Adrenal gland (tissue), 12 donors: ENCODE results near the gene GRB14. TPM values are rescaled to one million over a fixed set of nuclear protein-coding genes. Genes with fewer than 3 reads are reported as not detected.

ENCODE experiments used
- DNase-seq, 7 donors: peaks; one replicate each; pipeline ENCODE4 v3.0.0-alpha.2; 2019 to 2020
- H3K27ac ChIP-seq, 5 donors: fragments of 200-600 bp; sonication (generic) in 4 of 5; 1 replicate in 3 of 5; 2 replicates in 2 of 5; pipeline versions ENCODE4 v1.5.1 to v1.8.0; 2016 to 2020; ENCODE audit warnings: mild to moderate bottlenecking in 1 of 5
- H3K27me3 ChIP-seq: fragments of 200-600 bp; 2 replicates; pipeline ENCODE4 v1.8.0; 2021
- H3K36me3 ChIP-seq, 2 donors: fragments of 200-600 bp; replicated peaks in 1 of 2; 1 replicate in 1 of 2; 2 replicates in 1 of 2; pipeline versions ENCODE4 v1.5.1 to v1.8.0; 2018 to 2022
- H3K4me1 ChIP-seq, 2 donors: fragments of 200-600 bp; replicated peaks in 1 of 2; 1 replicate in 1 of 2; 2 replicates in 1 of 2; pipeline versions ENCODE4 v1.5.1 to v1.8.0; 2018 to 2021
- H3K4me3 ChIP-seq, 4 donors: fragments of 200-600 bp; sonication (generic) in 3 of 4; one replicate each; pipeline ENCODE4 v1.5.1; 2016 to 2018
- H3K9me3 ChIP-seq, 3 donors: fragments of 200-600 bp; sonication (generic) in 1 of 3; replicated peaks in 1 of 3; 1 replicate in 2 of 3; 2 replicates in 1 of 3; pipeline versions ENCODE4 v1.5.1 to v1.8.0; 2016 to 2021
- CTCF ChIP-seq, 6 experiments: fragments of 450-650 bp in 4 of 6; fragments of 200-600 bp in 2 of 6; sonication (generic) in 1 of 6; IDR thresholded peaks; 1 replicate in 5 of 6; 2 replicates in 1 of 6; pipeline versions ENCODE4 v1.5.1 to v1.8.0; 2016 to 2021; ENCODE audit warnings: antibody characterized with exemption in 6 of 6, mild to moderate bottlenecking in 2 of 6, moderate library complexity in 1 of 6
- POLR2A ChIP-seq, 2 donors: fragments of 450-650 bp; IDR thresholded peaks; one replicate each; pipeline ENCODE4 v1.6.1; 2017; ENCODE audit warnings: antibody characterized with exemption in 2 of 2, mild to moderate bottlenecking in 2 of 2, moderate library complexity in 1 of 2
- WGBS, 4 donors: extraction: QIAGEN DNeasy Blood & Tissue Kit in 2 of 4; methylation state at CpG; one replicate each; pipeline versions ENCODE4 v1.1.5 to v1.1.7; 2013 to 2017; 5-methylcytosine and 5-hydroxymethylcytosine counted together
- intact Hi-C, 2 donors: fragments of 100-400 bp; cut with DNase I; formaldehyde crosslinking; loops; one replicate each; pipeline versions ENCODE4 v1.14.1 to v1.15.0; 2022 to 2023
- polyA plus RNA-seq, 3 donors: library from polyadenylated mRNA; stranded (reverse); fragments of 200-250 nt in 2 of 3; fragments of 350-450 nt in 1 of 3; fragmentation: Illumina TruSeq in 1 of 3; extraction: RNeasy Lipid Tissue Mini Kit (QIAGEN cat#74804) in 1 of 3; gene quantifications; one replicate each; pipeline ENCODE4 v1.2.3, GENCODE V29; 2013 to 2014
- total RNA-seq, 9 donors: library from RNA; depleted of rRNA in 4 of 9; stranded (reverse); fragments of >200 nt in 4 of 9; fragments of 120-200 nt in 1 of 9; fragmentation: NEBNext Ultra II Directional in 1 of 9; extraction: Animal tissue kit (Norgen Biotek cat#: 25700) in 1 of 9; gene quantifications; one replicate each; pipeline versions ENCODE4 v1.1.0 to v1.2.4, GENCODE V29; 2013 to 2023
- donor health status: healthy with polysubstance abuse.
- donor health status: Bipolar disorder and iron deficiency.
- donor health status: DM: yes; HTN: yes; CAD: no.
- donor health status: DM: no; HTN: no; CAD: no.
- donor health status: DM: no; HTN: no; CAD: no.
- donor health status: DM: yes; HTN: yes; CAD: no.

The GRB14 gene
- total and polyA plus RNA-seq, 12 donors: 4.8 to 280 (median 40.7) TPM

DNA sequence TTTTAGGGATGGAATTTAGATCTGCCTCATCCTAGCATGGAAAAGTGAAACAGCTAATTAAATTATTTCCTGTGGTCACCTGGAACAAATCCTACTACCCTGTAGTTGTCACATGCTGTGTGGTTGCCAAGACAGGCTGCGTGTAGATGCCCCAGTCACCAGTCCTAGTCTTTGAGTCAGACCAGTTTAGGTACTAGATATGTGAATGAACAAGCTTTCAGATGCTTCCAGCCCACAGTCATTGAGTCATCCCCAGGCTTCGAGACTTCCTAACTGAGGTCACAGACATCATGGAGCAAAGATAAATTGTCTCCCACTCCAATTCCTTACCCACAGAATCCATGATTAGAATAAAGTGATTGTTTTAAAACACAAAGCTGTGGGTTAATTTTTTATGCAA lies 35.8 kb upstream of the GRB14 start:
- no peak overlapping the region for H3K27ac ChIP-seq
- DNase-seq: no peak
- intact Hi-C loops: no loop called here
- no peaks in the 10 kb centered on the region for H3K36me3 ChIP-seq
- peaks cover 0 to 10% of the 10 kb centered on the region in 2 donors for H3K4me1 ChIP-seq
- no peak overlapping the region for H3K4me3 ChIP-seq
- H3K9me3 ChIP-seq: no peaks in the 10 kb centered on the region
- 71 to 80% (median 76%) methylated on average over 2 of the region's 2 CpGs for WGBS, 4 donors
- TF ChIP-seq CTCF (IDR thresholded peaks at IDR 0.05): no peak
- no peak for TF ChIP-seq POLR2A (IDR thresholded peaks at IDR 0.05)
- H3K27me3 ChIP-seq: no peaks in the 10 kb centered on the region

- no peak for DNase-seq
- H3K4me1 ChIP-seq: no peaks in the 10 kb centered on the region
- H3K4me3 ChIP-seq: no peak overlapping the region
- no peaks in the 10 kb centered on the region for H3K27me3 ChIP-seq
- intact Hi-C loops: no loop called here
- WGBS, 4 donors: 89 to 93% (median 90%) methylated on average over 2 of the region's 2 CpGs
- no peaks in the 10 kb centered on the region for H3K9me3 ChIP-seq
- TF ChIP-seq CTCF (IDR thresholded peaks at IDR 0.05) (no peak), POLR2A (IDR thresholded peaks at IDR 0.05) (no peak)
- no peaks in the 10 kb centered on the region for H3K36me3 ChIP-seq
- H3K27ac ChIP-seq: no peak overlapping the region
Measured at GRCh38 chr2:164655750-164656149, 34.5 kb upstream of the GRB14 start.

GRCh38 chr2:164655336-164655735 lies 34.1 kb upstream of the GRB14 start:
- Histone ChIP-seq H3K36me3 (no peaks in the 10 kb centered on the region), H3K27ac (no peak overlapping the region), H3K27me3 (no peaks in the 10 kb centered on the region), H3K4me3 (no peak overlapping the region), H3K9me3 (no peaks in the 10 kb centered on the region), H3K4me1 (no peaks in the 10 kb centered on the region)
- intact Hi-C loops: no loop called here
- no peak for TF ChIP-seq CTCF (IDR thresholded peaks at IDR 0.05)
- TF ChIP-seq POLR2A (IDR thresholded peaks at IDR 0.05): no peak
- no peak for DNase-seq

DNA sequence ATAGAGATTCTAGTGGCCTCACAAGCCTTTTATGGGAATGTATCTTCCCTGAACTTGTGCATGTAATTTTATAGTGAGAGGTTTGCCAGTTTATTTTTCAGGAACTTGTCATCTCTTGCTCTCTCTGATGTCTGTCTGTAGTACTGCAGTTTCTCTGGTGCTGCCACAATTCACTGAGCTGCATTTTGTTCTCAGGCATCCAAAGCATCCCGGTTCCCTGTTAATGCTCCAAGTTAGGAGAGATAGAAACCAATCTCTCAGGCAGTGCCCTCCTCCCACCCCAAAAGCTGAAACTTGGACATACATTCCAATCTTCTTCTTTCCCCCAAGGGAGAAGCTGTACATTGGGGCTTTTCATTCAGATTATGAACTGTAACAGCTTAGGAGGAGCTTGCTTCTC lies 30.1 kb upstream of the GRB14 start:
- no peak overlapping the region for H3K27ac ChIP-seq
- no peak for DNase-seq
- H3K36me3 ChIP-seq: no peaks in the 10 kb centered on the region
- WGBS, 4 donors: 62 to 86% (median 70%) methylated on average over 1 of the region's 1 CpG
- intact Hi-C loops: no loop called here
- TF ChIP-seq POLR2A (IDR thresholded peaks at IDR 0.05): no peak
- TF ChIP-seq CTCF (IDR thresholded peaks at IDR 0.05): no peak
- no peak overlapping the region for H3K4me3 ChIP-seq
- no peaks in the 10 kb centered on the region for H3K27me3 ChIP-seq
- no peaks in the 10 kb centered on the region for H3K4me1 ChIP-seq
- H3K9me3 ChIP-seq: peaks cover 0 to 14% (median 11%) of the 10 kb centered on the region in 3 donors
